HepG2 (cell line): ENCODE measurements around the gene RECQL5. TPM values are rescaled to one million over a fixed set of nuclear protein-coding genes. Genes with fewer than 3 reads are reported as not detected.
A peak's percentile ranks its signal among the peaks of the same experiment; 100 is the strongest.

Source experiments
- CREB1 ChIP-seq, 2 experiments: fragments of 450-650 bp in 1 of 2; IDR thresholded peaks; 2 replicates each; pipeline ENCODE4 v1.6.1; 2016 to 2017; ENCODE audit warnings: control low read depth in 1 of 2, mild to moderate bottlenecking in 1 of 2, missing compliant biosample characterization in 1 of 2, missing genetic modification characterization in 1 of 2
- DNMT1 ChIP-seq: sonication (generic); formaldehyde crosslinking; IDR thresholded peaks from 2 replicates; pipeline ENCODE4 v1.5.1; 2020; ENCODE audit warnings: mild to moderate bottlenecking, missing genetic modification reagents
- DR1 ChIP-seq: sonication (generic); formaldehyde crosslinking; IDR thresholded peaks from 2 replicates; pipeline ENCODE4 v1.8.0; 2021; ENCODE audit warnings: mild to moderate bottlenecking, missing genetic modification reagents, inconsistent platforms
- EED ChIP-seq: sonication (generic); formaldehyde crosslinking; IDR thresholded peaks from 2 replicates; pipeline ENCODE4 v1.5.0; 2020; ENCODE audit warnings: mild to moderate bottlenecking, missing genetic modification reagents
- GTF2F1 ChIP-seq: fragments of 150-350 bp; IDR thresholded peaks from 2 replicates; pipeline ENCODE4 v1.6.1; 2014; ENCODE audit warnings: low read length
- HNF4G ChIP-seq, 2 experiments: sonication (generic) in 1 of 2; formaldehyde crosslinking in 1 of 2; IDR thresholded peaks; 2 replicates each; pipeline versions ENCODE4 v1.4.0 to v1.6.1; 2011 to 2020; ENCODE audit warnings: borderline replicate concordance in 2 of 2, low read depth in 2 of 2, mild to moderate bottlenecking in 2 of 2, low read length in 1 of 2, missing genetic modification reagents in 1 of 2, moderate library complexity in 1 of 2
- ISX ChIP-seq: sonication (generic); formaldehyde crosslinking; conservative IDR thresholded peaks from 2 replicates; pipeline ENCODE4 v1.5.0; 2020; ENCODE audit warnings: missing genetic modification reagents
- POLR2A ChIP-seq, 2 experiments: IDR thresholded peaks; 2 replicates each; pipeline ENCODE4 v1.6.1; 2011; ENCODE audit warnings: low read depth in 2 of 2, low read length in 2 of 2, mild to moderate bottlenecking in 1 of 2, moderate library complexity in 1 of 2; ENCODE audit not compliant: insufficient read depth in 1 of 2
- RFX5 ChIP-seq: IDR thresholded peaks from 2 replicates; pipeline ENCODE4 v1.6.1; 2011; ENCODE audit warnings: low read depth, low read length, improper control_type of control experiment
- ZNF160 ChIP-seq: sonication (generic); formaldehyde crosslinking; IDR thresholded peaks from 2 replicates; pipeline ENCODE4 v1.8.0; 2022; ENCODE audit warnings: mild to moderate bottlenecking, inconsistent platforms, missing genetic modification reagents
- ZNF530 ChIP-seq: sonication (generic); formaldehyde crosslinking; IDR thresholded peaks from 2 replicates; pipeline ENCODE4 v1.5.0; 2020; ENCODE audit warnings: low read depth, mild to moderate bottlenecking, missing genetic modification reagents
- ZNF790 ChIP-seq: sonication (generic); formaldehyde crosslinking; IDR thresholded peaks from 2 replicates; pipeline ENCODE4 v1.8.0; 2022; ENCODE audit warnings: missing genetic modification reagents, mild to moderate bottlenecking, borderline replicate concordance
- ZSCAN21 ChIP-seq: sonication (generic); formaldehyde crosslinking; IDR thresholded peaks from 2 replicates; pipeline ENCODE4 v1.8.0; 2022; ENCODE audit warnings: mild to moderate bottlenecking, missing genetic modification reagents, moderate library complexity, borderline replicate concordance
- polyA plus RNA-seq, 8 experiments: library from polyadenylated mRNA; depleted of rRNA in 3 of 8; stranded (reverse) in 7 of 8; unstranded in 1 of 8; fragments of >200 nt; fragmentation: Illumina TruSeq in 4 of 8; extraction: Trizol in 4 of 8; gene quantifications; 2 replicates each; pipeline versions ENCODE4 v1.2.1 to v1.2.3, GENCODE V29; 2011 to 2016; ENCODE audit warnings: low read depth in 4 of 8, missing spikeins in 1 of 8, mixed read lengths in 1 of 8; ENCODE audit not compliant: insufficient read depth in 1 of 8
- total RNA-seq, 5 experiments: library from RNA; depleted of rRNA; stranded (reverse); fragments of >200 nt; fragmentation: Illumina TruSeq; extraction: Trizol; gene quantifications; 2 replicates each; pipeline ENCODE4 v1.2.3, GENCODE V29; 2016; ENCODE audit warnings: low read depth in 1 of 5
- TF ChIP-seq, protein P1 (sequence below): sonication (generic); formaldehyde crosslinking; IDR thresholded peaks from 2 replicates; pipeline ENCODE4 v1.4.0; 2020; ENCODE audit warnings: missing genetic modification reagents
- TF ChIP-seq, protein P2 (sequence below): sonication (generic); formaldehyde crosslinking; IDR thresholded peaks from 2 replicates; pipeline ENCODE4 v1.4.0; 2020; ENCODE audit warnings: missing genetic modification reagents

The RECQL5 gene
- total and polyA plus RNA-seq, 2 of the 13 experiments (the other 11 are each of a cell fraction or from before 2014, with no cell fraction given): 27.7 to 32.0 TPM

DNA sequence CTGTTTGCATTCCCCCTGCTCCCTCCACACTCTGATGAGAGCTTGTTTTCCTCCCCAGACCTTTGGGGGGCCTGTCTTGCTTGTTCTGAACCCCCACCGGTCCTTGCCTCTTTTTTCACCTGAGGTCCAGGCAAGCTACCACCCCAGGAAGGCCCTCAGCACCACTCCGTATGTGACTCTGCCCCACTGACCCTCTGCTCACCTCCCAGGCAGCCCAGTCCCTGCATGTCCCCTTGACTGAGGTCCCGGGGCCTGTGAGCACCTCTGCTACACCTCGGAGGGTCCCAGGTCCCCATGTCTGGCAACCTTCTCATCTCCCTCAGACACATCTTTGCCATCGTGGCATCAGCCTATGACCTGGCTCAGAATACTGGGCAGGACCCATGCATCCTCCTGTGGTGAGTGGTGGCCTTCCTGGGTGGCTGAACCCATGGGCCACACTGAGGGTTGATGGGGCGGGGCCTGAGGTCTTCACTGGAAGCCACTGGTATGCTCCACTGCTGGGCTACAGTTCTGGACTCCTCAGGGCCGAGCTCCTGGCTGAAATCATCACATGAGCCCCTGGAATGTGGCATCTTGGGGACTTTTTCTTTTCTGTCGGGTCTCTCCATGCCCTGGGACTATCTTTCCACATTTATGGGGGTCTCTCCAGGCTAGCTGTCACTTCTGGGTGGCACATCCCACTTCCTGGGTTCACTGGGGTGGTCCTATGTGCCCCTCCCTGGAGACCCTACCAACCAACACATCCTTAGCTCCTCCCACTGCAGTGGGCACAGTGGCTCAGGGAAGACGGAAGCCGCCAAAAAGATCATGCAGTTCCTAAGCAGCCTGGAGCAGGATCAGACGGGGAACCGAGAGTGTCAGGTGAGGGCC lies 75.9 kb downstream of the RECQL5 start (continued):
- TF ChIP-seq ISX (CRISPR knock-in tag) (no peak), DNMT1 (CRISPR knock-in tag) (no peak), HNF4G (IDR thresholded peaks at IDR 0.05; ENCODE audit: borderline replicate concordance, low read depth, low read length) (no peak), HNF4G (CRISPR knock-in tag; IDR thresholded peaks at IDR 0.05; ENCODE audit: borderline replicate concordance, low read depth) (no peak), DR1 (no peak), EED (CRISPR knock-in tag) (peak; percentile 12; the same call in 1 of the 2 replicates), RFX5 (no peak), CREB1 (IDR thresholded peaks at IDR 0.05) (no peak), CREB1 (CRISPR knock-in tag; IDR thresholded peaks at IDR 0.05) (no peak), ZNF530 (CRISPR knock-in tag) (no peak), ZSCAN21 (0 out of 2 replicates have a peak, but pooled peaks have one; percentile 13), ZNF160 (no peak), ZNF790 (CRISPR knock-in tag) (no peak), POLR2A (IDR thresholded peaks at IDR 0.05; ENCODE audit: insufficient read depth in 1 of 2, low read depth in 2 of 2, low read length in 2 of 2) (no peak), GTF2F1 (no peak)
- TF ChIP-seq, protein P1, sequence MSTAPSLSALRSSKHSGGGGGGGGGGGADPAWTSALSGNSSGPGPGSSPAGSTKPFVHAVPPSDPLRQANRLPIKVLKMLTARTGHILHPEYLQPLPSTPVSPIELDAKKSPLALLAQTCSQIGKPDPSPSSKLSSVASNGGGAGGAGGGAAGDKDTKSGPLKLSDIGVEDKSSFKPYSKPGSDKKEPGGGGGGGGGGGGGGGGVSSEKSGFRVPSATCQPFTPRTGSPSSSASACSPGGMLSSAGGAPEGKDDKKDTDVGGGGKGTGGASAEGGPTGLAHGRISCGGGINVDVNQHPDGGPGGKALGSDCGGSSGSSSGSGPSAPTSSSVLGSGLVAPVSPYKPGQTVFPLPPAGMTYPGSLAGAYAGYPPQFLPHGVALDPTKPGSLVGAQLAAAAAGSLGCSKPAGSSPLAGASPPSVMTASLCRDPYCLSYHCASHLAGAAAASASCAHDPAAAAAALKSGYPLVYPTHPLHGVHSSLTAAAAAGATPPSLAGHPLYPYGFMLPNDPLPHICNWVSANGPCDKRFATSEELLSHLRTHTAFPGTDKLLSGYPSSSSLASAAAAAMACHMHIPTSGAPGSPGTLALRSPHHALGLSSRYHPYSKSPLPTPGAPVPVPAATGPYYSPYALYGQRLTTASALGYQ (CRISPR knock-in tag): no peak
- TF ChIP-seq, protein P2, sequence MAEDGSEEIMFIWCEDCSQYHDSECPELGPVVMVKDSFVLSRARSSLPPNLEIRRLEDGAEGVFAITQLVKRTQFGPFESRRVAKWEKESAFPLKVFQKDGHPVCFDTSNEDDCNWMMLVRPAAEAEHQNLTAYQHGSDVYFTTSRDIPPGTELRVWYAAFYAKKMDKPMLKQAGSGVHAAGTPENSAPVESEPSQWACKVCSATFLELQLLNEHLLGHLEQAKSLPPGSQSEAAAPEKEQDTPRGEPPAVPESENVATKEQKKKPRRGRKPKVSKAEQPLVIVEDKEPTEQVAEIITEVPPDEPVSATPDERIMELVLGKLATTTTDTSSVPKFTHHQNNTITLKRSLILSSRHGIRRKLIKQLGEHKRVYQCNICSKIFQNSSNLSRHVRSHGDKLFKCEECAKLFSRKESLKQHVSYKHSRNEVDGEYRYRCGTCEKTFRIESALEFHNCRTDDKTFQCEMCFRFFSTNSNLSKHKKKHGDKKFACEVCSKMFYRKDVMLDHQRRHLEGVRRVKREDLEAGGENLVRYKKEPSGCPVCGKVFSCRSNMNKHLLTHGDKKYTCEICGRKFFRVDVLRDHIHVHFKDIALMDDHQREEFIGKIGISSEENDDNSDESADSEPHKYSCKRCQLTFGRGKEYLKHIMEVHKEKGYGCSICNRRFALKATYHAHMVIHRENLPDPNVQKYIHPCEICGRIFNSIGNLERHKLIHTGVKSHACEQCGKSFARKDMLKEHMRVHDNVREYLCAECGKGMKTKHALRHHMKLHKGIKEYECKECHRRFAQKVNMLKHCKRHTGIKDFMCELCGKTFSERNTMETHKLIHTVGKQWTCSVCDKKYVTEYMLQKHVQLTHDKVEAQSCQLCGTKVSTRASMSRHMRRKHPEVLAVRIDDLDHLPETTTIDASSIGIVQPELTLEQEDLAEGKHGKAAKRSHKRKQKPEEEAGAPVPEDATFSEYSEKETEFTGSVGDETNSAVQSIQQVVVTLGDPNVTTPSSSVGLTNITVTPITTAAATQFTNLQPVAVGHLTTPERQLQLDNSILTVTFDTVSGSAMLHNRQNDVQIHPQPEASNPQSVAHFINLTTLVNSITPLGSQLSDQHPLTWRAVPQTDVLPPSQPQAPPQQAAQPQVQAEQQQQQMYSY (CRISPR knock-in tag): no peak
